AG09309 (cell line): ENCODE measurements around the gene STAT5A.

Experiments used
- DNase-seq: peaks from one replicate; pipeline ENCODE4 v3.0.0-alpha.2; 2010; ENCODE audit warnings: low read depth
- H3K4me3 ChIP-seq: 2 replicates; pipeline ENCODE4 v1.5.1; 2011; ENCODE audit warnings: mild to moderate bottlenecking, low read depth, low read length, moderate library complexity; ENCODE audit not compliant: control insufficient read depth
- CTCF ChIP-seq: IDR thresholded peaks from 2 replicates; pipeline ENCODE4 v1.5.1; 2011; ENCODE audit warnings: mild to moderate bottlenecking, low read depth, low read length, inconsistent platforms; ENCODE audit not compliant: insufficient read depth, control insufficient read depth; ENCODE audit errors: missing control alignments

Gene STAT5A

GRCh38 chr17:42247734-42248133, 40.6 kb upstream of the STAT5A start:
- no peak overlapping the region for H3K4me3 ChIP-seq
- TF ChIP-seq CTCF, result no peak
- DNase-seq, result peak; percentile 43

GRCh38 chr17:42248351-42249179, 39.7 kb upstream of the STAT5A start:
- peak; percentile 67 for DNase-seq
- H3K4me3 ChIP-seq, result no peak overlapping the region
- TF ChIP-seq CTCF, result no peak

- TF ChIP-seq CTCF, result no peak
- DNase-seq, result no peak
Observed at GRCh38 chr17:42249681-42250446, 38.4 kb upstream of the STAT5A start.

GRCh38 chr17:42251115-42251514, 37.2 kb upstream of the STAT5A start:
- no peak overlapping the region for H3K4me3 ChIP-seq
- TF ChIP-seq CTCF, result peak; percentile 14
- no peak for DNase-seq

More at GRCh38 chr17:42249681-42250446, 38.4 kb upstream of the STAT5A start:
- H3K4me3 ChIP-seq, result no peak overlapping the region

GRCh38 chr17:42252597-42253550, 35.4 kb upstream of the STAT5A start:
- no peak for TF ChIP-seq CTCF
- no peak overlapping the region for H3K4me3 ChIP-seq
- DNase-seq, result no peak

- no peak overlapping the region for H3K4me3 ChIP-seq
- TF ChIP-seq CTCF, result no peak
- DNase-seq, result no peak
Observed at GRCh38 chr17:42253578-42253977, 34.7 kb upstream of the STAT5A start.
